ENCODE data around the gene FAM83C.
"Not testable (repeated sequence)": the region's sequence is repeated elsewhere in the genome, so short reads cannot be mapped to it uniquely, and the experiment has no call there.

GRCh38 chr20:35262321-35262720 lies 29.9 kb downstream of the FAM83C start:
- TF ChIP-seq CTCF (IDR thresholded peaks at IDR 0.05); MEF2A (IDR thresholded peaks at IDR 0.05; ENCODE audit: borderline replicate concordance, low read depth); EP300 (IDR thresholded peaks at IDR 0.05; ENCODE audit: borderline replicate concordance in 1 of 2, low read depth in 1 of 2, low read length in 1 of 2); USF2 (IDR thresholded peaks at IDR 0.05; ENCODE audit: borderline replicate concordance, low read depth, low read length): not testable (repeated sequence)

Data from SK-N-SH (cell line).